GM13976 (cell line): Measurements from ENCODE around the gene ATP5PO.

ENCODE experiments used
- DNase-seq: peaks from one replicate; pipeline ENCODE4 v3.0.0; 2012; ENCODE audit warnings: low spot score
- in situ Hi-C: fragments of 300-500 bp; cut with MboI; formaldehyde crosslinking; loops from one replicate; pipeline ENCODE4 v1.12.0; 2022; ENCODE audit warnings: low sequenced_read_pairs, mixed read lengths, inconsistent platforms; ENCODE audit not compliant: unreplicated experiment
- TF ChIP-seq, protein P1 (sequence below): IDR thresholded peaks from 2 replicates; pipeline ENCODE4 v1.5.1; 2012; ENCODE audit warnings: borderline replicate concordance, mild to moderate bottlenecking; ENCODE audit not compliant: insufficient read depth; ENCODE audit errors: extremely low read depth, missing control alignments, control extremely low read depth

The ATP5PO gene, protein sequence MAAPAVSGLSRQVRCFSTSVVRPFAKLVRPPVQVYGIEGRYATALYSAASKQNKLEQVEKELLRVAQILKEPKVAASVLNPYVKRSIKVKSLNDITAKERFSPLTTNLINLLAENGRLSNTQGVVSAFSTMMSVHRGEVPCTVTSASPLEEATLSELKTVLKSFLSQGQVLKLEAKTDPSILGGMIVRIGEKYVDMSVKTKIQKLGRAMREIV

DNA sequence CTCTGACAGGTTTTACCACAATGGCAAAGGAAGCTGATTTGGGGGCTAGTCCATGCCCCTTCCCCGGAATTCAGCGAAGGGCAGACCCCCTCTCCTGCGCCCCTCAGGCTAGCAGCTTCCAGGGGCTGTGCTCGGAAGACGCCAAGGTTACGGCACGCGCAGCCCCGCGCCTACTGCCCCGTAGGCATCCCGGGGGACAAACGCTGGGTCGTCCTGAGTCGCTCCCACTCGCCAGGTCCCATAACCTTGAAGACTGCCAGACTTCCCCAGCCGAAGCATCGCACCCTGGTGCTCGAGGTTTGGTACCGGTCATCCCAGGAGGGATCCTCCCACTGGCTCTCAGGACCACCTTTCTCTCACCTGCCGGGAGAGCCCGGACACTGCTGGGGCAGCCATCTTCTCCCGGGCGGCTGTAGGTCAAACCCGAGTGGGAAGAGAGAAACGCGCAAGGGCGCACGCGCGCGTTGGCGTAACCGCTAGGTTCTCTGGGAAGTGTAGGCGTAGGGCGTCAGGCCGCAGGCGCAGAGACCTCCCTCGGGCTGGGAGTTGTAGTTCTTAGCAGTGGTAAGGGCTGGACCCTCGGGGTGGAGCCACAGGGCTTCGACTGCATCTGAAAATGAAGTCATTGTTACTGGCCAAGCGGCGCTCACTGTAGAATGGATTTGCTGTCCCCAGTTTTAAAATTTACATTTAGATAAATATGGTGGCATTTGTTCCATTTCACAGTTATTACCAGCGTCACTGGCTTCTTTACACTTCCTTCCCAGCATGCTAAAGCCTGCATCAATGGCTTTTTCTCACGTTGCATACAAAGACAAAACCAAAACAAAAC lies at the start of gene ATP5PO:
TSS of gene ATP5PO (minus strand) at position 437 of the 832 bp plus-strand sequence. CDS start at position 396, 41 bp downstream.
- TF ChIP-seq, protein P1, sequence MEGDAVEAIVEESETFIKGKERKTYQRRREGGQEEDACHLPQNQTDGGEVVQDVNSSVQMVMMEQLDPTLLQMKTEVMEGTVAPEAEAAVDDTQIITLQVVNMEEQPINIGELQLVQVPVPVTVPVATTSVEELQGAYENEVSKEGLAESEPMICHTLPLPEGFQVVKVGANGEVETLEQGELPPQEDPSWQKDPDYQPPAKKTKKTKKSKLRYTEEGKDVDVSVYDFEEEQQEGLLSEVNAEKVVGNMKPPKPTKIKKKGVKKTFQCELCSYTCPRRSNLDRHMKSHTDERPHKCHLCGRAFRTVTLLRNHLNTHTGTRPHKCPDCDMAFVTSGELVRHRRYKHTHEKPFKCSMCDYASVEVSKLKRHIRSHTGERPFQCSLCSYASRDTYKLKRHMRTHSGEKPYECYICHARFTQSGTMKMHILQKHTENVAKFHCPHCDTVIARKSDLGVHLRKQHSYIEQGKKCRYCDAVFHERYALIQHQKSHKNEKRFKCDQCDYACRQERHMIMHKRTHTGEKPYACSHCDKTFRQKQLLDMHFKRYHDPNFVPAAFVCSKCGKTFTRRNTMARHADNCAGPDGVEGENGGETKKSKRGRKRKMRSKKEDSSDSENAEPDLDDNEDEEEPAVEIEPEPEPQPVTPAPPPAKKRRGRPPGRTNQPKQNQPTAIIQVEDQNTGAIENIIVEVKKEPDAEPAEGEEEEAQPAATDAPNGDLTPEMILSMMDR = no peak
- peak; percentile 95 for DNase-seq
- in situ Hi-C loops = loop anchor here (25.0 kb wide), 1 partner anchor 697 kb away; the partner anchor contains the start of gene RCAN1

DNA sequence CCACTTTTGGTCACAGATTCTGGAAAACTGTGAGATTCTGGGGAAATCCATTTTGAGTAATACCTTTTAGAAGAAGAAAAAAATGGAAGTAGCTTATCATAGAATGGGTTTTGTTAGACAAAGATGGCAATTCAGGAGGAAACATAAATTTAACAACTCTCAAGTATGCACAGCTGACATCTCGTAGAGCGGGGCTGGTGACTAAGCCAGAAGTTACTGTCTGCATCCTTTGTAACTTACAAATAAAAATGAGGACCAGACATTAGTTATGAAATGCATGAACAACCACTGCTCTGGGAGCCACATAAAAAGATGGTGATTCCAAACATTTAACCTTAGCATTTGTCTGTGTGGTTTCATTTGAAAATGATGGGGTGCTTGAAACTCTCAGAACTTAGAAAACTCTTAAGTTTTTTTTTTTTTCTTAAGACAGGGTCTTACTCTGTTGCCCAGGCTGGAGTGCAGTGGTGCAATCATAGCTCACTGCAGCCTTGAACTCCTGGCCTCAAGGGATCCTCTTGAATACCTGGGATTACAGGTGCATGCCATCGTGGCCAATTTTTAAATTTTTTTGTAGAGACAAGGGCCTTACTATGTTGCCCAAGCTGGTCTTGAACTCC lies 49.2 kb upstream of the ATP5PO start:
- DNase-seq = no peak
- TF ChIP-seq, protein P1 = no peak
- in situ Hi-C loops = no loop called here

DNA sequence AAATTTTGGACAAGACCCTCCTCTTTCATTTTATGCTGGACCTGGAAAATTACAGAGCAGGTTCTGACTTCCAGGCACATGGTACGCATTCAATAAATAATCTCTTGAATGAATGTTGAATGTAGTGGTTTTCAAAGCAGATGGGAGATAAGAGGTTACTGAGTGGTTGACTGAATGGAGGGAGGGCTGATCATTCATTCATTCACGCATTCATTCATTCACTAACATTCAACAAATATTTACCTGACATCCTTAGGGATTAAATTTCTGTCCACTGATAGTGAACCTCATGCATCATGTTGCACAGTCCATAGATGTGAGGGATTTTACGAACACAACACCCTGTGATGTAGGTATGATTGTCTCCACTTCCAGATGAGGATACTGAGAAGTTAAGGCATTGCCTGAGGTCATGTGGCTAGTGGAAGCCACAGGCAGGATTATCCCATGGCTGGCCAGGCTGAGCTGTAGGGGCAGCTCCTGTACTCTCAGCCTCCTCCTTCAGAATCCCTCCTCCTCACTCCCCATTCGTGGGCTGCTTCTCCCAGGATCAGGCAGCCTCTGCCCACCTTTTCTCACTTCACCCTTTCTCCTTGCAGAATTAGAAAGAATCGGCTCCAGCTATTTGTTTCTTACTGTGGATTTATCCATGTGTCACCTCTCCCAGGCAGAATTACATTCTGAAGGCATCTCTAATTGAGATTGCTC lies 48.4 kb upstream of the ATP5PO start:
- TF ChIP-seq, protein P1 = no peak
- in situ Hi-C loops = no loop called here
- no peak for DNase-seq

DNA sequence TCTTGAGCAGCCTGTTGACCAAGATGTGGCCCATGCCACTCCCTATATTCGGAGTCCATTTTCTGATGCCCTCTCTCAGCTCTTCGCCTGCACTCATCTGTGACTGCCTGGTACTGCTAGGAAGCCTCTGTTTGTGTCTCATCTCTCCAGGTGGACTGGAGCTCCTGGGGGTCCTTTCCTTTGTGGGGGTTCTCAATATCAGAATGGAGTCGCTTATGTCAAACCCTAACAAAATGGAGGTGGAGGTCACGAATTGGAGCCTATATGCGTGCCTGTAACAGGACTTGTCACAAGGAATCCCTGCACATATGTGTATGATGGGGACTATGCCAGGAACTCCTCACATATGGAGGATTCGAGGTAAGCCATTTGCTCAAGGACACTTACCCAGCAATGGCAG lies 46.7 kb upstream of the ATP5PO start:
- in situ Hi-C loops = no loop called here
- DNase-seq = no peak
- TF ChIP-seq, protein P1 = no peak

DNA sequence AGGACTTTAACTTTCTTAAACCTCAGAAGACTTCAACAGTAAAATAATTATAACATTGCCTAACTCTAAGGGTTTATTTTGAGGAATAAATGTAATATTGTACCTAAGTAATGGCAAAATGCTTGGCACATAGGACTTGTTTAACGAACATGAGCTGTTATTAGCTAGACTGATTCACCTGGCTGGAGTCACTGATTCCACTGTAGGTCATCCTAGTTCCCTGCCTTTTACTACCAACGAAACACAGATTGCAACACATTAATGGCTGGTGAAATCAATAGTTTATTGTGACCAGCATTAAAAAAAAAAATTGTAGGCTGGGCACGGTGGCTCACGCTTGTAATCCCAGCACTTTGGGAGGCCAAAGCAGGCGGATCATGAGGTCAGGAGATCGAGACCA lies 45.5 kb upstream of the ATP5PO start:
- in situ Hi-C loops = no loop called here
- no peak for DNase-seq
- TF ChIP-seq, protein P1 = no peak

DNA sequence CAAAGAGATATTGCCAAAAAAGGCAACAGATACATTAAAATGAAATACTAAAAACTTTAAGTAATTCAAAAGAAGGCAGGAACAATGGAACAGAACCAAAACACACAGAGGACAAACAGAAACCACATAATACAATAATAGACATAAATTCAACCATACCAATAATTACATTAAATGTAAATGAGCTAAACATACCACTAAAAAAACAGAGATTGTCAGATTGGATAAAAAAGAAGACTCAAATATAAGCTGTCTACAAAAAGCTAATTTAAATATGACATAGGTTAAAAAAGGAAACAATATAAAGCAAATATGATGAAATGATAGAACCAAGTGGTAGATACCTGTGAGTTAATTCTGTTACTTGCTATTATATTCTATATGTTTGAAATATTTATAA lies 44.1 kb upstream of the ATP5PO start:
- DNase-seq = no peak
- TF ChIP-seq, protein P1 = no peak
- in situ Hi-C loops = no loop called here
